HG02759 (cell line): ENCODE data around the gene SLC12A3.

Experiments used
- ATAC-seq: cut with Tn5 transposase; IDR thresholded peaks from one replicate; pipeline ENCODE4 v1.9.1; 2021; ENCODE audit warnings: mild to moderate bottlenecking, moderate library complexity; ENCODE audit not compliant: unreplicated experiment

SLC12A3 gene

DNA sequence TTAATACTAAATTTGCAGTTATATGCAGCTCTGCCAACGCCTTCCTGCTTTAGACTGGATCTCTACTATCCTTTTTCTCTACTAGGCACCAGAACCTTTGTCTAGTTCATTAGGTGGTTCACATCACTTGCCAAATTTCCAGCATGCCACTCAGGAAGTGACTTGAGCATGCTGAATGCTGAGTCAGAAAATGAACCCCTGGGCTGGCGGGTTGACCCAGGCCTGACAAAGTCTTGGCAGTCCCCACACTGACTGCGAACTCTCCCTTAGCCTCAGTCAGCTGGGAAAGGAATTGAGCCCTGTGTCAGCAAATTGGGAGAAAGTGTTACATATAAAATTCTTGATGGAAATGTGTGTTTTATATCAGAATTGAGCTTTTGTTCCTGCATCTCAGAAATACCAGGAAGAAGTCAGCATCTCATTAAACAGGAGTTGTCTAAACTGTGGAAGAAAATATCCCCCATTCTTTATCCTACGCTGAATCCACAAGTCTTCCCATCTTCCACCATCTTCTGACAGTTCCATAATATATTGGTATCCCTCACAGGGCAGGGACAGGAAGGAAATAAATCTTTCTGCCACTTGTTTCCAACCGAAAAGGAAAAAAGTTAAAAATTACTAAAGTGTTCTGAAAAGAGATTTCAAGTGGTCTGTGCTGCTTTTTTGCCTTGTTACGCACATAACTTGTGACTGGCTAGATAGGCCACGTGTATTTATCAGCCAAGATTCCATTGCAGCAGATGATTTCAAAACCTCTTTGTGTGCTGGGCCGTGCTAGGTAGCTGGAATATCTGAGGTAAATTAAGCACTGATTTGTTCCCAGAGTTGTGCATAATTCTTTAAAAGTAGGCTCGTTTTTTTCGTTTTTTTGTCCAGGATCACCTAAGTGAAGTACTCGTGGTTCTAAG lies 16.7 kb upstream of the SLC12A3 start:
- ATAC-seq = no peak

DNA sequence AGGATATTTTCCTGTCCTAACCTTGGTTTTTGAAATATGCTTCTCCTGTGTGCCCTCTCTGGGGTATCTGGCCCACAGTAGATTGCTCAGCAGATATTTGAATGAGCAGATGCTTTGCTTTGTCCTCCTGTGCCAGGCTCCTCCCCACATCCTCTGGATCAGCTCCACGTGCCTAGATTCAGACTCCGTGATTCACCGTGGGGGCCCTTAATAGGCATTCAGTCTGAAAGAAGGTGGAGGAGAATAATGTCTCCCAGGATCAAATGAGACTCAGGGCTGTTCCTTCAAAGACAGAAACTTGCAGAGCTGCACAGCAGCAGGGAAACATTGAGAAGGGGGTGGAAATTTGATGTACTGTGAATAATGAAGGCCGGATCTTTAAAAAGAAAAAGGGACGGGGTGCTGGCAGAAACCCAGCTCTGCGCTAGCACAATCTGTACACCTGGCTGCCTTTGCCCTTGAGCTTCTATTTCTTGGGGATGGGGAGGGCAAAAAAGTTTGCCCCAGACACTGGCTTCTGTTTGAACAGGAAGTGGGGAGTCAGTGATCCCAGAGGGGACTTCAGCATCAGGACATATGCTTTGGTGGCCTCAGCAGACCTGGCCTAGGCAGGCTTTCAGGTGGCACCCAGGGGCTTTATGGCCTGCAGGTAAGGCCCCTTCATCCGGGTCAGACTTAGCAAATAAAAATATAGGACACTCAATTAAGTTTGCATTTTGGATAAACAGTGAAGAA lies 15.9 kb upstream of the SLC12A3 start:
- ATAC-seq = no peak

DNA sequence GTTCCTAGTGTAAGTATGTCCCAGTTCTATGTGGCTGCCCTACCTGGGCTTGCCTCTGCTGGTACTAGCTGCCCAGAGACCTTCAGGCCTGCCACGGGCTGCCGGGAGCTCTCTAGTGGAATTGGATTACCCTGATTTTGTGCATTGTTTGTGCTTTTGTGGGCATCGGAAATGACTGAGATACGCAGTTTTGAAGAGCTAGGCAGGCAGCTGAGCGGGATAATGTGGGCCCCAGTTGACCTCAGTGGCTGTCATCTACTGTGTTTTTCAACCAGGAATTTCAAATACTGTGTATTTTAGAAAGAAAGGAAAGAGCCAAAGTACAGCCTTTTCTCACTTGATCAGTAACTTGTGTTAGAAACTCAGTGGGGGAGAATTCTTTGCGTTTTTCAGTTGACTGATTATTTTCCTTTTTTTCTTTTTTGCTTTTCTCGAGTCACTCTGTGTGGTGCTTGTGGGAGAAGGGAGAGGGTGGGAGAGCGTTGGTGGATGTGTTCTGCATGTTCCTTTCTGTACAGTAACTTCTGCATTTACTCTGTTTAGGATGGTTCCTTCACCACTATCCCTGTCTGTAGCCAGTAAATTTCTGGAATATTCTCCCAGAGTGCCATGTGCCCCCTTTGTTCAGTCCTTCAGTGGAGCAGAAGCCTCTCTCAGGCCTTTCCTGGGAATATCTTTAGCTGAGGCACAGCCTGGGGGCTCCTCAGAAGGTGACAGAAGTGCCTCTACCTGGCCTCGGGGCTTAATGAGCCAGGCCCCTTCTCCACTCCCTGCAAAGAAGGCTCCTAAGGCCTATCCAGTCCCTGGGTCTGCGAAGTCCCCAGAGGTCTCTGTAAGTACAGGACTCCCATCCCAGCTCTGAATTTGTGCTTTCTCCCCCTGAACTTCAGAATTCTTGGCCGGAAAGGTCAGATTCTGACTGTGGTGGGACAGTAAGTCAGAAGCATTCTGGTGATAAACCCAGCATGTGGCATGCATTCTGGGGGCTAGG lies 15.0 kb upstream of the SLC12A3 start:
- no peak for ATAC-seq

DNA sequence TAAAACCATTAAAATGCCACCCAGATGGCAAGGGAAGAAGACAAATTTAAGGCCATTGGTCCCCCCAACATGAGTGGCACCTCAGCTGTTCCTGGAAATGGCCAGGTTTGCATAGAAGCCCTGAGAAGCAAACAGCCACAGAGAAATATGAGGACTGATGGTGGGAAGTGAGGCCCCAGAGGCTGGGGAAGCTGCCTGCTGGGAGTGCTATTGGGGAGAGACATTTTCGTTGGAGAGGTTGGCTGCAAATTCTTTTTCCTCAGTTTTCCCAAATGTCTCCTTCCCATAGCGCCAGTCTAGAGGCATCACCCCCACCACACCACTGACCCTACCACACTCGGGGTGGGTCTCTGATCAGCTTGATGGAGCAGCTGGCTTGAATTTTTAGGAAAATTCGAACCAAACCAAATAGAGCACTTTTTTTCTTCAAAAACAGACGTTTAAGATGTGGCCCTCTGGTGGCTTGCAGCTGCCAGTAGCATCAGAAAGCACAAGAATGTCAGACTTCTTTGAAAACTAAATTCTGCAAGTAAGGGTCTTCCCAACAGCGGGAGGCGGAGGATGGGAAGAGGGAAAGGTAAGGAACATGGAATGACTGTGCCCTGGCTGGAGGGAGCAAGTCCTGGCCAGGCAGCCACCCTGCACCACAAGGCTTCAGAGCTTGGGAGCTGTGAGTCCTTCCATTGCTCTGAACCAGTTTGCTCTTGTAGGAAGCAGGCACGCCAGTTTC lies 13.2 kb upstream of the SLC12A3 start:
- no peak for ATAC-seq

DNA sequence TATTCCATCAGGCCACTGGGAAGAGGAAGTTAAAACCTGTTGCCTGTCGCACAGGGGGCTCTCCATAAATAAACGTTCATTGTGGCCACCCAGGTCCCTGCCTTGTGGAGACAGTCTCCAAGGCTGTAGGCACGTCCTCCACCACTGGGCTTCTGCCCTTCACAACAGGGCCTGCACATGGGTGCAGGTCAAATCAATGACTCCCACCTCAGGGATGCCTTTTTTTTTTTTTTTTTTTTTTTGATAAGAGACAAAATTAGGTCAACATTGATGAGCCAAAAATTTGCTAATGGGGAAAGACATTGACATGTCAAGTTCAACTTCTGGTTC lies 12.6 kb upstream of the SLC12A3 start:
- ATAC-seq = no peak

DNA sequence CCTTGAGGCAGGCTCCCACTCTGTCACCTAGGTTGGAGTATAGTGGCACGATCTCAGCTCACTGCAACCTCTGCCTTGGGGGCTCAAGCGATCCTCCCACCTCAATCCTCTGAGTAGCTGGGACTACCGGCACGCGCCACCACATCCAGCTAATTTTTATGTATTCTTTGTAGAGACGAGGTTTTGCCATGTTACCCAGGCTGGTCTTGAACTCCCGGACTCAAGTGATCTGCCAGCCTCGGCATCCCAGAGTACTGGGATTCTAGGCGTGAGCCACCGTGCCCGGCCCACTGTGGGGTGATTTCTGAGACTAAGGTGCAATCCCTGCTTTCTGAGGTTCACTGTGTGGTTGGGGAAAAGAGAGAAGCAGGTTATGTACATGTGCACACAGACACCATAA lies 12.0 kb upstream of the SLC12A3 start:
- no peak for ATAC-seq

DNA sequence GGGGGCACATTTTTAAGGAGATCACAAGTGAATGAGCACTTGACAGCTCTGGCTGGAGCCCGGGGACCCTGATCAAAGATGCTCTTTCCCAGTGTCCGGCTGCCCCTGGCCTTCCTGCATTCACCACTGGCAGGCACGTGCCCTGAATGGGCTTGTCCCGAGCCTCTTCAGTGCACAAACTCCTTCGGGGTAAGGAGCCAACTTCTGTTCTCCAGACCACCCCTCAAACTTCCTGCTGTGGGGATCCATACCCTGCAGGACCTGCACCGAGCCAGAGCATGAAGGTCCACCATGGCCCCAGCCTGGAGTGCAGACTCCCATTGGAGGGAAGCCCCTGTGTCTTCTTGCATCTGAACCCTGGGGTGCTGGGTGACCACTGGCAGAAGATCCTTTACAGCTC lies 9.8 kb upstream of the SLC12A3 start:
- ATAC-seq = no peak

DNA sequence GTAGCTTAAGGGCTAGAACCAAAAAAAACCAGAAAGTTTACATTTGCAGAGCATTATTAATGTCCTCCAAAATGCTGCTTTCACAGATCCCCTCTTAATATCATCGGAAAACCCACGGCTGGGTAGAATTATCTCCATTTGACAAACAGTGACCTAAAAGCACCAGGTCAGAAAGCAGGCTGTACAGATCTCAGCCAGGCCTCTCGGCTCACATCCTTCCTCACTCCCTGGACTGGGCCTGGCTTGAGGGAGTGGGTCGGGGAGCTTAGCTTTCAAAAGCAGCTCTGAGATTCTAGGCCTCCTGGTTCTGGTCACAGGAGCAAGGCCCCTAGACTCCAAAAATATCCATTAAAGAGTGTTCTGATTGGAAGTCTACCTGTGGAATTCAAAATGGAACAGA lies 9.1 kb upstream of the SLC12A3 start:
- ATAC-seq = no peak

DNA sequence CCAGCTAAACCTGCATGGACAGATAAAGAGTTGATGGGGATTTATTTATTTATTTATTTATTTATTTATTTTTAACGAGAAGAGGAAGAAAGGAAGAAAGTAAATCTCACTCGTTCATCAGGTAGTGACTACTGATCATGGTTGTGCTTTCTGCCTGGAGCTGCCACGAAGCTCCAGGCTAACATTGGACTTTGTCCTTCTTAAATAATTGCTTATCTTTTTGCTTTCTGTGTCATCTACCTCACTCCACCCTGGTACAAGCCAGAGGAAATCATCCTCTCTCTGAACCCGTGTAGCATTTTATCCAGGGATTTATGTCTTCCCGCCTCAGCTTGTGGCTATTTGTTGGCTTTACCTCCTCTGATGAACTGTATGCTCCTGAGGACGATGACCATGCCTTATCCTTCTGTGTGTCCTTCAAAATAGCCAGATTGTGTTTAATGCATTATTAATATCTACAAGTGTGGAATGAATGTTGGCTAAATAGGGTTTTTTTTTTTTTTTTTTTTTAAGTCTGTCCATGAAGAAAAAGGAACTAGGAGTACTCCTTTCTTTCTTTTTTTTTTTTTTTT lies 8.0 kb upstream of the SLC12A3 start:
- ATAC-seq = no peak

DNA sequence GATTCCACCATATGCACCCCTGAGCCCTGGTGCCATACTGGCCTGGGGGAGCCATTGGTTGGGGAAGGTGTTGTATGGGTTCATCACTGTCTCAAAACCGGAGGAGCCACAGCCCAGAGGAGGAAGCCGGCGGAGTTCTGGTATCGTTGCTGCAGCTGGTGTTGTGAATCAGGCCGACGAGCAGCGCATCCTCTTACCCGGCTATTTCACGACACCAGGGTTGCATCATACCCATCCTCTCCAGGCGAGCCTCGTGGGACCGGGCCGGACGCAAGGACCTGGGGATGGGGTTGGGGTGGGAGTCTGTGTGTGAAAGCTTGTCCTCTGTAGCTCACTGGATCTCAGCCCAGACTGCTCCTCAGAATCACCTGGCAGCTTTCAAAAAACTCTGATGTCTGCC lies 6.6 kb upstream of the SLC12A3 start:
- ATAC-seq = no peak

DNA sequence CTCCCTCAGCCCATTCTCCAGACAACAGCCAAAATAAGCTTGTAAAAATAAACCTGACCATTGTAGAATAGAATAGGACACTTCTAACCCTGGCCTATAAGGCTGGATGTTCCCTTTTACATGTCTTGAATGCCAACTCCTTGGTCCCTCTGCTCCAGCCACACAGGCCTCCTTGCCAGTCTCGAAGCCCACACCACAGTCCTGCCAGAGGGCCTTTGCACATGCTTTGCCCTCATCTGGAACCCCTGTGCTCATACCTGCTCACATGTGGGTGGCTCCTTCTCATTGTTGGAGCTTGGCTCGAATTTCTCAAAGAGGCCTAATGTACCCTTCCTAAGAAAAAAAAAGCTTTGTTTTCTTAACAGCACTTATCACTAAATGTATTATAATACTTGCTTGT lies 5.4 kb upstream of the SLC12A3 start:
- no peak for ATAC-seq

DNA sequence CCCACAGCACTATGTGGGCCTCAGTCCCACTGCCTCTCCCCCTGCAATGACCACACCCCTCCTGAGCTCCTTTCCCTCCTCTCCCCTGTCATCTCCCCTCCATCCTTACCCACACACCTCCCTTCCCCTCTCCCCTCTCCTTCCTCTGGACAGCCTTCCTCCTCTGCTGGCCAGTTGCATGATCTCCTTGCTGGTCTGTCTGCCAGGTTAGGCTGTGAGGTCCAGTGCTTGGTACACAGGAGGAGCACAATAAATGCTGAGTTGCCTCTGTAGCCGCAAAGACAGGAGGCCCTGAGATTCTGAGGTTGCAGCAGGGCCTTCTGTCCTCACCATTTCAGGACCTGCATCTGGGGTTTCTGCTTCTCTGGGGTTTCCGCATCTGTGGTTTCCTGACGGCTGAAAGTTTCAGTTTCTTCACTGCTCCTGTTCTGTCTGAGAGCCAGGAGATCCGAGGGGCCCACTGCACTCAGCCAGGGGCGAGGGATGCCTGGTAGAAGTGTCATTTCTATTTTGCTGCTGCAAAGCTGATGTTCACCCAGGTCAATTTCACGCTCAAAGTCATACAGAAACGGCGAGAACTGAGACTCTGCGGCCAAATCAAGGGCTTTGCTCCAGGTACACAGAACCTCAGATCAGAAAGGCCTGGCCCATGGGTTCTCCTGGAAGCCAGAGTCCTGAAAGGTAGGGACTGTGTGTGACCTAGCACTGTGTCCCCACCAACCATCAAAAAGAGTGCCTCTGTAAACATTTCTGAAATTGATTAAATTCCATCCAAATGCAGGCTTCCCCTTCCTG lies 4.6 kb upstream of the SLC12A3 start:
- peak; percentile 83 for ATAC-seq

DNA sequence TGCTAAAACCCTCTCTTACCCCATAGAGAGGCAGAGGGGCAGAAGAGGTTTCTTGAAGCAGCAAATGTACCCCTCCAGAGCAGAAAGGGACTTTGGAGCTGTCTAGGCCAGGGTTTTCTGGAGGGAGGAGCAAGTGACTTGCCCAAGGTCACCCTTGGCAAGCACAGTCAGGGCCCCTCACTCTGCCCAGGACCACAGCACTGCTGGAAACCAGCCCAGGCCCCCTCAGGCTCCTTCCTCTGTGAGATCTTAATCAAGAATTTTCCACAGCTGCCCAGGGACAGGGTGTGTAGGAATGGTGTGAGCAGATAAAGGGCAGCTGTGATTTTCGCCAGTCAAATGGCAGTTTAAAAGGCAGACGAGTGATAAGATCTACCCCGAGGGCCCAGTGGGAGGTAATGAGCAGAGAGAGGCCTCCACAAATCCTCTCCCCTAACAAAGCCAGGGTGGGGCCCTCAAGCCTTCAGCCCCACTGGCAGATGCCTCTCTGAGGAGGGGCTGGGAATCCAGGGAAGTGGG lies 3.9 kb upstream of the SLC12A3 start:
- ATAC-seq = peak; percentile 5

DNA sequence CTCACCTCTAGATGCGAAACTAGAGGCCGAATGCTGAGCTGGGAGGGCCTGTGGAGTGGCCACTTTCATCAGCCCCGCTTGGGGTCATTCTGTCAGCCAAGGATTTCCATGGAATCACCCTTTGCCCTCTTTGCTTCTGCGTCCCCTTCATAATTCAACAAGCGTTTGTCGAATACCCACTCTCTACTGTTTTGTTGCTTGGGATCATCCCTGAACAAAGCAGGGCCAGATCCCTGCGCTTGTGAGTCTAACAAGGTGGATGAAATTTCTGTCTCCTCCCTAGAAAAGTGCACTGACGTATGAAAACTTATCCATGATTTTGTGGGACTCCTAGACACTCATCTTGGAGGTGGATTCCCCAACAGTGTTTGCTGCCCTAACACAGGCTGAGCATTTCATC lies 3.3 kb upstream of the SLC12A3 start:
- no peak for ATAC-seq

DNA sequence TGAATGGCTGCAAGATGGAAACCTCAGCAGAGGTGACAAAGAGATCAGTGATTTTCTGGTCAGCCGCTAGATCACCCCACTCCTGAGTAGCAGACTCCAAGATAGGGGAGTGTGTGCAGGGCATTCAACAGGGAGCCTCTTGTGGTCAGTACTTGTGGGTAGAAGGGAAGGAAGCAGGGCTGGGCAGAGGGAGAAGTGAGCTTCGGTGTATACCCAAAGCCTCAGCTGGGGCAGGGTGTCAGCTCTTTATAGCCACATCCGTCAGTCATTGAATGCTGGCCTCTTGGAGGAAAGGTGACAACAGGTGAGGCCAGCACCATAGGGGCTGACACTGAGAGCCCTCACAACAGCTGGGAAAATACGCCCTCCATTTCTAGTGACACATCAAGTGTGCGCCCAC lies 2.2 kb upstream of the SLC12A3 start:
- ATAC-seq = no peak

DNA sequence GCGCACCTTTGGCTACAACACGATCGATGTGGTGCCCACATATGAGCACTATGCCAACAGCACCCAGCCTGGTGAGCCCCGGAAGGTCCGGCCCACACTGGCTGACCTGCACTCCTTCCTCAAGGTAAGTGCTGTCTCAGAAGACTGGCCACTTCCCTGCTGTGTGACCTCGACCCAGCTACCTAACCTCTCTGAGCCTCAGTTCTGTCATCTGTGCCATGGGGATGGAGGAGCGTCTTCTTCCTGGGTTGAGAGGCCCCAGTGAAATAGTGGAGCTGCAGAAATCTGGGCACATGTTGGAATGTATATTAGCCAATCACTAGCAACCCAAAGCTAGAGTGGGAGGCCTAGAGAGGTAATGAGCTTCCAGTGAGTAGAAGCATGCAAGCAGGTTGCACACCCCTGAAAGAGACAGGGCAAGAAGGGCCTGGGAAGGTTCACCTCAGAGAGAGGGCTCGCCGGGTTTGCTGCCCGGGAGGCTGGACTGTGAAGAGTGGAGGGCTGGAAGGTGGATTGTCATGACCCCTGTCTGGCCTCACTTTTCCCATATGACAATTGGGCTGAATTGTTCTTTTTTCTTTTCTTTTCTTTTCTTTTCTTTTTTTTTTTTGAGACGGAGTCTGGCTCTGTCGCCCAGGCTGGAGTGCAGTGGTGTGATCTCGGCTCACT lies 521 bp downstream of the SLC12A3 start:
- no peak for ATAC-seq

DNA sequence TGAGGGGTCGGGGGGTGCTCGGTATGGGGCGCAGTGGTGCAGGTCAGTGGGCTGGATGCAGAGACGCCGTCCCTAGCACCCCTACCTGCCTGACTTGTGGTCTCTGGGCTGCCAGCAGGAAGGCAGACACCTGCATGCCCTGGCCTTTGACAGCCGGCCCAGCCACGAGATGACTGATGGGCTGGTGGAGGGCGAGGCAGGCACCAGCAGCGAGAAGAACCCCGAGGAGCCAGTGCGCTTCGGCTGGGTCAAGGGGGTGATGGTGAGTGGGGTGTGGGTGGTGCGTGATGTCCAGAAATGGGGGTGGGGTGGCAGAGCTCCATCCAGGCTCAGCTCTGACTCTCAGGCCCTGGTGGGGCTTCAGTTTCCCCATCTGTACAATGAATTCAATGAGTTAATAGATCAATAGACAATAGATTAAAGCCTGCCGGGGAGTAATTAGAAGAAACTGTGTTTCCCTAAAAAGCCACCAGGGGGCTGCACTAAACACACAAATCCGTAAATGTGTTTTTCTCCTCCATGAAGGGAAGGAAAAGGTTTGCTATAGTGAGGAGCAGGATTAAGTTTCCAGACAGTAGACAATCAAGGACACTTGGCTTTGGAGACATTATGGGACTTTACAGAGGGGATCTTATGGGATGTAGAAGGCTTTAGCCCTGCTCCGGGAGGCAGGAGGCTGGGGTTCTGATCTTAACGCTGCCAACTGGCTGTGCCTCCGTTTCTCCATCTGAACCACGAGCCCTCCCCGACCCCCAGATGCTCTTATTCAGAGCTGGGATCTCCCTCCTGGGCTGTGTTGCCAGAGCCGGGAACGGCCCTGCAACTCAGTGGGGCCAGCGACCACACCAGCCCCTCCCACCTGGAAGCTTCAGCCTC lies 2.2 kb downstream of the SLC12A3 start:
- no peak for ATAC-seq

DNA sequence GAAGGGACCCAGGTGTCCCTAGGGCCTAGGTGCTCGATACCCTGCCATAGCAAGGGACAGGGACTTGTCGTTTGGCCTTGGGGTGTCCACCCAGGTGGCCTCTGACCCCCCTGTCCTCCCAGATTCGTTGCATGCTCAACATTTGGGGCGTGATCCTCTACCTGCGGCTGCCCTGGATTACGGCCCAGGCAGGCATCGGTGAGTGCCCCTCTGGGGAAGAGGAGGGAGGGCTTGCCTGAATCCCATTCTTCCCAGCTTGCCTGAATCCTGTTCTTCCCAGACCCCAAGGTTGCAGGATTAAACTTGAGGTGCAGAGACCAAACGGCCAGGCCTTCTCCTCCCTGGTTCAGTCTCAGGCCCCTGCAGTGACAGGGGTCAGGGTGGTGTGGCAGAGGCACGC lies 3.2 kb downstream of the SLC12A3 start:
- ATAC-seq = no peak
